Activated T-helper 1 cell treated with anti-CD3 and anti-CD28 coated beads, Interleukin-12 subunit alpha, Interleukin-12 subunit beta, Interleukin-2, Interleukin-4 antibody, amounts not matched to agents 30 ng/mL and 10 ng/mL and 1 ng/mL, durations not matched to agents 14 hours and 24 hours and 36 hours (primary cell): ENCODE results near the gene EDEM1. TPM values are rescaled to one million over a fixed set of nuclear protein-coding genes. Genes with fewer than 3 reads are reported as not detected.
"Not testable (repeated sequence)": the region's sequence is repeated elsewhere in the genome, so short reads cannot be mapped to it uniquely, and the experiment has no call there.

Experiments used
- DNase-seq: peaks from one replicate; pipeline ENCODE4 v3.0.0; 2021; ENCODE audit warnings: low spot score
- H3K27ac Mint-ChIP-seq: one replicate; pipeline ENCODE4 v1.8.0; 2021; ENCODE audit warnings: mild to moderate bottlenecking, mixed read lengths
- H3K27me3 Mint-ChIP-seq: one replicate; pipeline ENCODE4 v1.8.0; 2022; ENCODE audit warnings: mild to moderate bottlenecking, moderate library complexity, mixed read lengths; ENCODE audit not compliant: insufficient read depth
- H3K36me3 Mint-ChIP-seq: one replicate; pipeline ENCODE4 v1.8.0; 2021; ENCODE audit warnings: low read depth, mixed read lengths
- H3K4me1 Mint-ChIP-seq: one replicate; pipeline ENCODE4 v1.8.0; 2021; ENCODE audit warnings: low read depth, mixed read lengths
- H3K4me3 Mint-ChIP-seq: one replicate; pipeline ENCODE4 v1.8.0; 2021; ENCODE audit warnings: mild to moderate bottlenecking, moderate library complexity, mixed read lengths
- H3K9me3 Mint-ChIP-seq: one replicate; pipeline ENCODE4 v1.8.0; 2021; ENCODE audit warnings: mixed read lengths
- intact Hi-C: fragments of 100-400 bp; cut with micrococcal nuclease; formaldehyde crosslinking; loops from one replicate; pipeline ENCODE4 v1.15.1; 2024
- total RNA-seq: library from RNA; stranded (reverse); gene quantifications from 2 replicates; pipeline ENCODE4 v1.2.3, GENCODE V29; 2022

Gene EDEM1
- total RNA-seq, result 169 and 192 TPM in 2 replicates

GRCh38 chr3:5187156-5187919 lies at the start of gene EDEM1:
TSS of gene EDEM1 (plus strand) at chr3:5187707. CDS start at chr3:5187806, 99 bp downstream.
- intact Hi-C loops, result loop anchor here (1.0 to 2.0 kb wide), 4 partner anchors 65 to 884 kb away; partner anchors contain the start of genes ARL8B, ITPR1 and SETMAR
- Mint-ChIP-seq H3K9me3 (no peaks in the 10 kb centered on the region), H3K27ac (peak within 1 kb of the TSS; percentile 98), H3K27me3 (no peaks in the 10 kb centered on the region), H3K4me1 (peaks cover 39% of the 10 kb centered on the region), H3K4me3 (peak within 1 kb of the TSS; percentile 93), H3K36me3 (peaks cover 27% of the 10 kb centered on the region)
- peak; percentile 96 for DNase-seq

- no peak overlapping the region for H3K4me3 Mint-ChIP-seq
- intact Hi-C loops, result no loop called here
Measured at GRCh38 chr3:5138214-5138981, 49.1 kb upstream of the EDEM1 start.

GRCh38 chr3:5140230-5140621 lies 47.3 kb upstream of the EDEM1 start:
- intact Hi-C loops, result no loop called here
- Mint-ChIP-seq H3K4me3 (no peak overlapping the region), H3K36me3 (peaks cover 28% of the 10 kb centered on the region), H3K27ac (peak overlapping the region; percentile 2), H3K9me3 (peaks cover 21% of the 10 kb centered on the region), H3K27me3 (no peaks in the 10 kb centered on the region), H3K4me1 (peaks cover 28% of the 10 kb centered on the region)
- DNase-seq, result no peak

More at GRCh38 chr3:5138214-5138981, 49.1 kb upstream of the EDEM1 start:
- H3K27ac Mint-ChIP-seq, result no peak overlapping the region
- peaks cover 16% of the 10 kb centered on the region for H3K36me3 Mint-ChIP-seq
- peaks cover 9% of the 10 kb centered on the region for H3K9me3 Mint-ChIP-seq
- DNase-seq, result no peak
- H3K4me1 Mint-ChIP-seq, result peaks cover 28% of the 10 kb centered on the region
- H3K27me3 Mint-ChIP-seq, result no peaks in the 10 kb centered on the region

- no peak for DNase-seq
- Mint-ChIP-seq H3K9me3 (peaks cover 27% of the 10 kb centered on the region), H3K4me3 (no peak overlapping the region), H3K4me1 (peaks cover 28% of the 10 kb centered on the region), H3K27me3 (no peaks in the 10 kb centered on the region), H3K36me3 (peaks cover 34% of the 10 kb centered on the region), H3K27ac (no peak overlapping the region)
- intact Hi-C loops, result no loop called here
Measured at GRCh38 chr3:5140839-5141238, 46.7 kb upstream of the EDEM1 start.

- no peak overlapping the region for H3K27ac Mint-ChIP-seq
- DNase-seq, result no peak
- H3K9me3 Mint-ChIP-seq, result peaks cover 34% of the 10 kb centered on the region
- peaks cover 42% of the 10 kb centered on the region for H3K36me3 Mint-ChIP-seq
- H3K4me1 Mint-ChIP-seq, result peaks cover 21% of the 10 kb centered on the region
- H3K4me3 Mint-ChIP-seq, result no peak overlapping the region
- intact Hi-C loops, result no loop called here
- no peaks in the 10 kb centered on the region for H3K27me3 Mint-ChIP-seq
Measured at GRCh38 chr3:5141760-5142159, 45.7 kb upstream of the EDEM1 start.

GRCh38 chr3:5143464-5143863 lies 44.0 kb upstream of the EDEM1 start:
- peaks cover 16% of the 10 kb centered on the region for H3K4me1 Mint-ChIP-seq
- intact Hi-C loops, result no loop called here
- no peak overlapping the region for H3K4me3 Mint-ChIP-seq
- no peaks in the 10 kb centered on the region for H3K27me3 Mint-ChIP-seq
- no peak for DNase-seq
- H3K27ac Mint-ChIP-seq, result no peak overlapping the region
- H3K36me3 Mint-ChIP-seq, result peaks cover 55% of the 10 kb centered on the region
- H3K9me3 Mint-ChIP-seq, result peaks cover 47% of the 10 kb centered on the region

- intact Hi-C loops, result no loop called here
- no peak for DNase-seq
- H3K36me3 Mint-ChIP-seq, result peaks cover 57% of the 10 kb centered on the region
- H3K9me3 Mint-ChIP-seq, result peaks cover 47% of the 10 kb centered on the region
- no peak overlapping the region for H3K4me3 Mint-ChIP-seq
- H3K27ac Mint-ChIP-seq, result no peak overlapping the region
- peaks cover 11% of the 10 kb centered on the region for H3K4me1 Mint-ChIP-seq
- no peaks in the 10 kb centered on the region for H3K27me3 Mint-ChIP-seq
Measured at GRCh38 chr3:5144316-5144994, 43.1 kb upstream of the EDEM1 start.

GRCh38 chr3:5145120-5145519 lies 42.4 kb upstream of the EDEM1 start:
- H3K27me3 Mint-ChIP-seq, result no peaks in the 10 kb centered on the region
- DNase-seq, result no peak
- H3K36me3 Mint-ChIP-seq, result peaks cover 56% of the 10 kb centered on the region
- peaks cover 47% of the 10 kb centered on the region for H3K9me3 Mint-ChIP-seq
- no peak overlapping the region for H3K4me3 Mint-ChIP-seq
- intact Hi-C loops, result no loop called here
- peaks cover 10% of the 10 kb centered on the region for H3K4me1 Mint-ChIP-seq
- no peak overlapping the region for H3K27ac Mint-ChIP-seq

GRCh38 chr3:5147152-5147551 lies 40.4 kb upstream of the EDEM1 start:
- H3K9me3 Mint-ChIP-seq, result peaks cover 47% of the 10 kb centered on the region
- intact Hi-C loops, H3K27me3 Mint-ChIP-seq, H3K4me1 Mint-ChIP-seq, H3K4me3 Mint-ChIP-seq, DNase-seq, H3K27ac Mint-ChIP-seq: not testable (repeated sequence)
- H3K36me3 Mint-ChIP-seq, result peaks cover 48% of the 10 kb centered on the region

GRCh38 chr3:5149306-5149880 lies 38.1 kb upstream of the EDEM1 start:
- DNase-seq, result no peak
- H3K27me3 Mint-ChIP-seq, result no peaks in the 10 kb centered on the region
- no peak overlapping the region for H3K27ac Mint-ChIP-seq
- no peak overlapping the region for H3K4me3 Mint-ChIP-seq
- intact Hi-C loops, result no loop called here
- H3K9me3 Mint-ChIP-seq, result peaks cover 31% of the 10 kb centered on the region
- H3K4me1 Mint-ChIP-seq, result peaks cover 11% of the 10 kb centered on the region
- H3K36me3 Mint-ChIP-seq, result peaks cover 40% of the 10 kb centered on the region

- intact Hi-C loops, result no loop called here
- Mint-ChIP-seq H3K4me3 (no peak overlapping the region), H3K36me3 (peaks cover 21% of the 10 kb centered on the region), H3K27ac (no peak overlapping the region), H3K4me1 (peaks cover 11% of the 10 kb centered on the region), H3K27me3 (no peaks in the 10 kb centered on the region), H3K9me3 (peaks cover 14% of the 10 kb centered on the region)
- no peak for DNase-seq
Measured at GRCh38 chr3:5151586-5151985, 35.9 kb upstream of the EDEM1 start.

- Mint-ChIP-seq H3K27ac (no peak overlapping the region), H3K4me1 (peaks cover 14% of the 10 kb centered on the region), H3K9me3 (no peaks in the 10 kb centered on the region), H3K4me3 (no peak overlapping the region), H3K36me3 (peaks cover 9% of the 10 kb centered on the region), H3K27me3 (no peaks in the 10 kb centered on the region)
- DNase-seq, result no peak
- intact Hi-C loops, result no loop called here
Measured at GRCh38 chr3:5153074-5153473, 34.4 kb upstream of the EDEM1 start.
